Dedifferentiated amniotic fluid mesenchymal stem cell (primary cell): Measurements from ENCODE around the gene ASXL1.

Experiments
- DNase-seq: peaks from one replicate; pipeline ENCODE4 v3.0.0-alpha.2; 2016; ENCODE audit errors: extremely low spot score

The ASXL1 gene

DNA sequence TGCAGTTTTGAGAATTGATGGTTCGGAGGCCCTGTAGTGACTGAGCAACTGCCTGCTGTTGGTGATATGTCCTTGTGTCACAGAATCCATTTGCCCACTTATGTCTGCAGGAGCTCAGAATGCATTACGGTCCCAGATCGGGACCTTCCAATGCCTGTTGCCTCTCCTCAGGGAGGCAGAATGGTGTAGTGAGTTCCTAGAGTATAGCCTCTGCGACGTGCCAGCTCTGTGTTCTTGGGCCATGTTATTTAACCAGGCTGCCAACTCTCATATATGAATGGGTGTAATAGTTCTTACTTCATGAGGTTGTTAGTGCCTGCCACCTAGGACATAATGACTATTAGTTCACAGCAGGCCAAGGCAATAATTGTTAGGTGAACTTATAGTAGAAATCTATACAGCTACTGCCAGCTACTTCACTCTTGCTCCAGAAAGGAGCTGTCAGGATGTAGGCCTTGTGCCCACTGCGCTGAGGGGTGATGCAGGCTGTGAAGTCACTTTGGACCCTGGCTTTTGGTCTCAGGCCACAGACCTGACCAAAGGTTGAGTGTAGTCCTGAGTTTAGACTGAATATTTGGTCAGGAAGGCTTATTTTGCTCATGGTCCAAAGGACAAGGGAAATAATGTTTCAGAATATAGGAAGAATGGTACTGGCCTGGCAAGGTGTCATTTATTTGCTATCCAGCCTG, 82.1 kb downstream of the ASXL1 start:
- no peak for DNase-seq

- DNase-seq = no peak
Measured at GRCh38 chr20:32440758-32441078, 82.6 kb downstream of the ASXL1 start.

DNA sequence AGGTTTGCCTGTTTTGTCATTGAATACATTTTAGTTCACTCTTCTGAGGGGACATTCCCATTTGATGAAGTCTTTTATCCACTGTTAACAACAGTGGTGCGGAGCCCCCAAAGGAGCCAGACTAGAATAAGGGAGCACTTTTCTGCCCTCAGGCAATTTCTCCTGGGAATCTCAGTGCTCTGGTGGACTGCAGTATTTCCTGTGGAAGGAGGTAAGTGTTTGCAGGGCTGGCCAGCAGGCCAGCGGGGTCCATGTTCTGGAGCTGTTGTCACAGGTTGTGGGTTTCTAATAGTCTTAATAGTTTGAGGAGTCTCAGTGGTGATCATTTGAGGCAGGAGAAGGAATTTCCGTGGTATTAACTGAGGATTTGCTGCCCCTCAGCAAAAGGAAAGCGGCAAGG, 83.5 kb downstream of the ASXL1 start:
- DNase-seq = no peak

- no peak for DNase-seq
Measured at GRCh38 chr20:32442630-32443373, 84.7 kb downstream of the ASXL1 start.

- DNase-seq = no peak
Measured at GRCh38 chr20:32443386-32443974, 85.3 kb downstream of the ASXL1 start.

- no peak for DNase-seq
Measured at GRCh38 chr20:32444474-32445220, 86.5 kb downstream of the ASXL1 start.

GRCh38 chr20:32445539-32446273, 87.6 kb downstream of the ASXL1 start:
- DNase-seq = no peak

DNA sequence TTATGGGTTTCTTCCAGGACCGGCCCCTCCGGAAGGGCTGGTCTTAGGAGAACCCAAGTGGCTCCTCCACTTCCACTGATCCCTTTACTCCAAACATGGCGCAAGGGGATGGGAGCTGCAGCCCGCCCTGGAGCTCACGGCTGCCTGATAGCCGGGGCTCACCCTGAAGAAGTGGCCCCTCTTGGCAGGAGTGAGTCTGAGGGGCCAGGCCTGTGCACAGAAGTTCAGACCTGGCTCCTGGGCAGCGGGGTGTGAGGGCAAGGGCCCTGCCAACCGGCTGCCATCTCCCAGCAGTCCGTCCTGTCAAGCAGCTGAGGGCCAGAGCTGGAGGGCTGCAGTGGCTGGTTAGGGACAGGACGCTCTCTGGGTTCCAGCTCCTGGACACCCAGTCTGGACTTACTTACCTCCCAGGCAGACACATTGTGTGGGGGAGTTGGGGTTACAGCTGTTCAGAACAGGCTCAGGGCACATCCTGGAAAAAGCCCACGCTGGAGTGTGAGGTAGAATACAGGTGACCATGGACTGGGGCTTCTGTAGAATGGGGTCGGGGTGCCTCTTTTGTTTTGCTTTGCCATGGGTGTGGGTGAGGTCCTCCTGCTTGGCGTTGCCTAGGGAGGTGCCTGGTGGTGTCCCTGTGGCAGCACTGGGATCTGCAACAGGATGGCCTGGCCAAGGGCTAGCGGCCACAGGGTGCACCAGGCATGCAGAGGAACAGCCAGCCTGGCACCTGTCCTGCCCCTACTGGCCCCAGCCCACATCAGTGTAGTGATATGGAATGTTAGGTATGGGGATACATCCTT, 88.4 kb downstream of the ASXL1 start:
- no peak for DNase-seq

DNA sequence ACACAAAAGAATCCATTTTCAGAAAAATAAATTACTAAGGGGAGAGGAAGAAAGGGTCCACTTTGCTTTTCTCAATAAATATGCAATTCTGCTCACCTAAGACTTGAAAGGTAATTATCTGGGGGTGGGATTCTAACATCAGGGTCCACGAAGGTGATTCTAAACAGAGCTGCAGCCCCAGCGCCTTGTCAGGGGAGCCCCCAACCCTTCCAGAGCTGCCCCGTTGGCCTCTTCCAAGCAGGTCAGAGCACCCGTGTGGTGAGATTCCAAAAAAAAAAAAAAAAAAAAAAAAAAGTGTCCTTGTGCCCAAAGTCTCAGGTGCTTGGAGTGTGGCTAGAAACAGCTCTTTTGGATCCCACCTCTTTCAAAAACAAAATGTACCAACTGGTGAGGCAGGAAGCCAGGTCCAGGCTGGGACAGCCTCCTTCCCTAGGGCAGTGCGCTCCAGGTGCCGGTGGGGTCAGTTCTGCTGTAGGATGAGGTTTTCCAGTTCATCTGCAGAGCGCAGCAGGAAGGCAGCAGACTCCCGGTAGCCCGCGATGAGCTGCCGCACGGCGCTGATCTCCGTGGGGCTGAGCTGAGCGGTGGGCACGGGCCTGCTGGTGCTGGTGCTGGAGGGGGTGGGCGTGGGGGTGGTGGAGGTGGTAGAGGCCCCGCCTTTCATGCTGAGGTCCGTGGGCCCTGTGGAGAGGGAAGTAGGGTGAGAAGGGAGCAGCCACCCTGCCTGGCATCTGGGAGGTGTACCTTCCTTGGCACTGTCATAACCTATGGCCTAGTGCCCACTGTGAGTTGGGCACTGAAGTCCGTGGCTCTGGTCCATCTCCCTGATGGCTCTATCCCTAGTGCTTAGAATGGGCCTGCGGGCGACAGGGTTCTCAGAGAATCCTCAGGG, 89.3 kb downstream of the ASXL1 start:
- DNase-seq = no peak

GRCh38 chr20:32448306-32449056, 90.3 kb downstream of the ASXL1 start:
- no peak for DNase-seq

DNA sequence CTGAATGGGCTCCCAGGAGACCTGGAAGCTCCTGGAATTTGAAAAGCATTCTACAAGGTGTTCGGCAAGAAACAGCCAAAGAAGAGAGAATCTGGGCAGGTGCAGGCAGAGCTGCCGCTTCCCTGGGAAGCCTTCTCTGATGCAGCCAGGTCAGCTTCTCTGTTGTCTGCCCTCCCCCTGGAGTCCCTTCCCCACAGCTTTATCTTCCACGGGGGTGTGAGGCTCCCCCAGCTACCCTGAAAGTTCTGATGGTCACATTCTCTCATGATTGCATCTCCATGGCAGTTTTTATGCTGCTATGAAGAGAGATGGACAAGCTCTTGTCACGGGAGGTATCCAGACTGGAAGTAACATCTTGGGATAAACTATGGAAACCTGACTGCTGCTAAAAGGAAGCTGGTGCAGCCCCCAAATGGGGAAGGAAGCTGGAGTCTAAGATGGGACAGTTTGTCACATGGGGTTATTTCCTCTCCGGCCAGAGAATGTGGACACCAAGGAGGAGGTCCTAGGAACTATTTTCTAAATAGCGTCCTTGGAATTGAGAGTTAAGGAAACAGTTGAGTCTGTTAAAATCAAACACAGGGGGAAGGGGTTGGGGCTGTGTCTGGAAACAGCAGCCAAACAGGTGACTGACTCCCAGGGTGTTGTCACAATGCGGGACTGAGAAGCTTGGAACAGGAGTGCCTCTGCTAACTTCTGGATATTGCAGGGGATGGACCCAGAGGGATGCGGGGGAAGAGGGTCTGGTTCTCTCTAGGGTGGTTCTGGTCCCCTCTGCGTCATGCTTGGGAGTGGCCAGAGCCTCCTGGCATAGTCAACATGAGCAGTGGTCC, 91.1 kb downstream of the ASXL1 start:
- DNase-seq = no peak

DNA sequence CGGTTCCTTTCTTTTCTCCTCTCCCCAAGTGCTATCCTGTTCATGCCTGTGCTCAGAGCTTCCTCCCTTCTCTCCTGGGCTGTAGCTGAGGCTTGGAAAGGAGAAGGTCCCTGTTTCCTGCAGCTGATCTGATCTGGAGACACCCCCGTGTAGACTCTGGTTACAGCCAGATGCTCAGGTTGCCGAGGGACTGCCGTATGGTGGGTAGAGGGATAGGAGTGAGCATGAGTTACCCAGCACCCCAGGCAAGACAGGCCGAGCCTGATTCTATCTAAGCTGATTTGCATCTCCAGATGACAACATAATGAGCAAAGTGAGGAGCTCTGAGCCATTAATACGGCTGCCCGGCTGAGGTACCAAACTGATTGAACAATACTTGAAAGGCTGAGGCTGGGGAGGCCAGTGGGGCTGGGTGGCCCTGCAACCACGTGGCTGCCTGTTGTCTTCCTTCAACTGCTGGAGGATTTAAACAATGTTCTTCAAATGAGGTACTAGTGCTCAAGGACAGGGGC, 91.8 kb downstream of the ASXL1 start:
- no peak for DNase-seq

GRCh38 chr20:32450484-32451061, 92.4 kb downstream of the ASXL1 start:
- DNase-seq = no peak

GRCh38 chr20:32451340-32451681, 93.2 kb downstream of the ASXL1 start:
- DNase-seq = no peak

GRCh38 chr20:32451682-32452461, 93.7 kb downstream of the ASXL1 start:
- DNase-seq = no peak

DNA sequence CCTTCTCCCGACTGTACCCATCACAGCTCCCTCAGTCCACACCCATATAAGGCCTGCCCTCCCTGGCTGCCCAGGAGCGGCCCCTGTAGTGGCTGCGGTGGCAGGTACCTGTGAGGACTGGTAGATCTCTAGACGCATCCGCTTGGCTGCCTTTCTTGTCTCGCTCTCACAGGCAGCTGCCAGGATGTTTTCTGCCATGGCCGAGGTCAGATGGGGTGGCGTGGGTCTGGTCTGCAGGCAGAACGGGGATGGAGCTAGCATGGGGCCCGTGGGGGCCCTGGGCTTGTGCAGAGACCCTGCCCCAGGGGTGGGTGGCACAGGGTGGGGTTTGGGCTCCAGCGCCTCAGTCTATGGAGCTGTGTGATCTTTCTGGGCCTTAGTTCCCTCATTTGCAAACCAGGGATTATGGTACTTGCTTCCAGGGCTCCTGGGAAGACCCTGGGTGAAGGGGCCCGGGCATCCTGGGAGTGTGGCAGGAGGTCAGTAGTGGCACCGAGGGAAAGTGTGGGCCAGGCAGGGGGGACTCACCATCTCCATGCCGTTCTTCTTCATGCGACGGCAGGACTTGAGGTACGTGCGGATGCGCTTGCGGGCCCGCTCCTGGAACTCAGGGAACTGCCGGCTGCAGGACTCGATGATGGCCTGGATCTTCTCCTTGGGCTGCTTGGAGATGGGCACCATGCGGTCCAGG, 94.8 kb downstream of the ASXL1 start:
- DNase-seq = no peak
